Measurements from ENCODE around the gene METTL26. TPM values are rescaled to one million over a fixed set of nuclear protein-coding genes. Genes with fewer than 3 reads are reported as not detected.

Gene METTL26
- total and polyA plus RNA-seq, 9 of the 15 experiments (the other 6 are each of a cell fraction or from before 2014, with no cell fraction given): 7.3 to 262 (median 80.9) TPM

DNA sequence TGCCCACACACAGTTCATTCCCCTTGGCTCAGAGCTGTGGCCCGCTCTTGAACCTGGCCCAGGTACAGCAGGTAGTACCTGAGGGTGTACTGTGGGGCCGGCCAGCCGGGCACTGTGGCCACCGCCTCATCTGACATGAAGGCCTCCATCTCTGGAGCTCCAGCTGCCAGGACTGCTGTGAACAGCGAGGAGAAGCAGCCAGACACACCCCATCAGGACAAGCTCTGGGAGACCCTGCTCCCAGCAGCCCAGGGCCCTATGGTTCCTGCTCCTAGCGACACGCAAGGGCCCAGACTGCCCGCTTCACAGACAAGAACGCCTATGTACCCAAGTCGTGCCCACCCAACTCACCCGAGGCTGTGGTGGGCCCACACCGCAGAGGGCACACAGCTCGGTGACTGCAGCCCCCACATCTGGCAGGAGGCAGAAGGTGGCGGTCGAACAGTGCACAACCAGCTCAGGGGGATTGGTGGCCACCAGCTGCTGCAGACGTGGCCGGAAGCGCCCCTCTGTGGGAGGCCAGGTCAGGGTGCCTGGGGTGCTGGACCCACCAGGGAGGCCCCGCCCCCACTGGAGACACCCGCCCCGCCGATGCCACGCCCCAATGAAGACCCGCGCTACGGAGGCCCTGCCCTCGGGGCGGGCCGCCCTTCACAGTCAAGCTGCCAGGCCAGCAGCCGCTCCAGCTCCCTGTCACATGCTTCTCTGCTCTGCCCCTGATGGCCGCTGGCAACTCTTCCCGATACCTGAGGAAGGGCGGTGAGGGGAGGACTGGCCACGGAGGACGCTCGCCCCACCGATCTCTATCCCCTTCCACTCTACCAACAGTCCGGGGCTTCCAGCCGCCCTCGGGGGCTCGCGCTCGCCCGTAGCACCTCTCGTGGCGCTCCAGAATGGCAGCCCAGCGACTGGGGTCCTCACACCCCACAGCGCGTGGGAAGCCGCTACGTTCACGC lies 43.0 kb upstream of the METTL26 start (continued):
- TF ChIP-seq, protein P1, sequence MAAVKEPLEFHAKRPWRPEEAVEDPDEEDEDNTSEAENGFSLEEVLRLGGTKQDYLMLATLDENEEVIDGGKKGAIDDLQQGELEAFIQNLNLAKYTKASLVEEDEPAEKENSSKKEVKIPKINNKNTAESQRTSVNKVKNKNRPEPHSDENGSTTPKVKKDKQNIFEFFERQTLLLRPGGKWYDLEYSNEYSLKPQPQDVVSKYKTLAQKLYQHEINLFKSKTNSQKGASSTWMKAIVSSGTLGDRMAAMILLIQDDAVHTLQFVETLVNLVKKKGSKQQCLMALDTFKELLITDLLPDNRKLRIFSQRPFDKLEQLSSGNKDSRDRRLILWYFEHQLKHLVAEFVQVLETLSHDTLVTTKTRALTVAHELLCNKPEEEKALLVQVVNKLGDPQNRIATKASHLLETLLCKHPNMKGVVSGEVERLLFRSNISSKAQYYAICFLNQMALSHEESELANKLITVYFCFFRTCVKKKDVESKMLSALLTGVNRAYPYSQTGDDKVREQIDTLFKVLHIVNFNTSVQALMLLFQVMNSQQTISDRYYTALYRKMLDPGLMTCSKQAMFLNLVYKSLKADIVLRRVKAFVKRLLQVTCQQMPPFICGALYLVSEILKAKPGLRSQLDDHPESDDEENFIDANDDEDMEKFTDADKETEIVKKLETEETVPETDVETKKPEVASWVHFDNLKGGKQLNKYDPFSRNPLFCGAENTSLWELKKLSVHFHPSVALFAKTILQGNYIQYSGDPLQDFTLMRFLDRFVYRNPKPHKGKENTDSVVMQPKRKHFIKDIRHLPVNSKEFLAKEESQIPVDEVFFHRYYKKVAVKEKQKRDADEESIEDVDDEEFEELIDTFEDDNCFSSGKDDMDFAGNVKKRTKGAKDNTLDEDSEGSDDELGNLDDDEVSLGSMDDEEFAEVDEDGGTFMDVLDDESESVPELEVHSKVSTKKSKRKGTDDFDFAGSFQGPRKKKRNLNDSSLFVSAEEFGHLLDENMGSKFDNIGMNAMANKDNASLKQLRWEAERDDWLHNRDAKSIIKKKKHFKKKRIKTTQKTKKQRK (IDR thresholded peaks at IDR 0.05; ENCODE audit: borderline replicate concordance, low read depth, low read length): no peak
- TF ChIP-seq KDM5B (IDR thresholded peaks at IDR 0.05; ENCODE audit: insufficient replicate concordance, low read depth, low read length) (peak; percentile 60), CREB1 (IDR thresholded peaks at IDR 0.05) (no peak), CREB1 (CRISPR knock-in tag; IDR thresholded peaks at IDR 0.05) (0 out of 2 replicates have a peak, but pooled peaks have one; percentile 2), RBM17 (IDR thresholded peaks at IDR 0.05; ENCODE audit: borderline replicate concordance, low read depth, low read length) (no peak), NONO (IDR thresholded peaks at IDR 0.05; ENCODE audit: low read depth in 2 of 2, low read length in 1 of 2) (no peak), HIVEP1 (CRISPR knock-in tag; IDR thresholded peaks at IDR 0.05) (no peak)
- TF ChIP-seq, protein P2, sequence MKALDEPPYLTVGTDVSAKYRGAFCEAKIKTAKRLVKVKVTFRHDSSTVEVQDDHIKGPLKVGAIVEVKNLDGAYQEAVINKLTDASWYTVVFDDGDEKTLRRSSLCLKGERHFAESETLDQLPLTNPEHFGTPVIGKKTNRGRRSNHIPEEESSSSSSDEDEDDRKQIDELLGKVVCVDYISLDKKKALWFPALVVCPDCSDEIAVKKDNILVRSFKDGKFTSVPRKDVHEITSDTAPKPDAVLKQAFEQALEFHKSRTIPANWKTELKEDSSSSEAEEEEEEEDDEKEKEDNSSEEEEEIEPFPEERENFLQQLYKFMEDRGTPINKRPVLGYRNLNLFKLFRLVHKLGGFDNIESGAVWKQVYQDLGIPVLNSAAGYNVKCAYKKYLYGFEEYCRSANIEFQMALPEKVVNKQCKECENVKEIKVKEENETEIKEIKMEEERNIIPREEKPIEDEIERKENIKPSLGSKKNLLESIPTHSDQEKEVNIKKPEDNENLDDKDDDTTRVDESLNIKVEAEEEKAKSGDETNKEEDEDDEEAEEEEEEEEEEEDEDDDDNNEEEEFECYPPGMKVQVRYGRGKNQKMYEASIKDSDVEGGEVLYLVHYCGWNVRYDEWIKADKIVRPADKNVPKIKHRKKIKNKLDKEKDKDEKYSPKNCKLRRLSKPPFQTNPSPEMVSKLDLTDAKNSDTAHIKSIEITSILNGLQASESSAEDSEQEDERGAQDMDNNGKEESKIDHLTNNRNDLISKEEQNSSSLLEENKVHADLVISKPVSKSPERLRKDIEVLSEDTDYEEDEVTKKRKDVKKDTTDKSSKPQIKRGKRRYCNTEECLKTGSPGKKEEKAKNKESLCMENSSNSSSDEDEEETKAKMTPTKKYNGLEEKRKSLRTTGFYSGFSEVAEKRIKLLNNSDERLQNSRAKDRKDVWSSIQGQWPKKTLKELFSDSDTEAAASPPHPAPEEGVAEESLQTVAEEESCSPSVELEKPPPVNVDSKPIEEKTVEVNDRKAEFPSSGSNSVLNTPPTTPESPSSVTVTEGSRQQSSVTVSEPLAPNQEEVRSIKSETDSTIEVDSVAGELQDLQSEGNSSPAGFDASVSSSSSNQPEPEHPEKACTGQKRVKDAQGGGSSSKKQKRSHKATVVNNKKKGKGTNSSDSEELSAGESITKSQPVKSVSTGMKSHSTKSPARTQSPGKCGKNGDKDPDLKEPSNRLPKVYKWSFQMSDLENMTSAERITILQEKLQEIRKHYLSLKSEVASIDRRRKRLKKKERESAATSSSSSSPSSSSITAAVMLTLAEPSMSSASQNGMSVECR (CRISPR knock-in tag; IDR thresholded peaks at IDR 0.05): peak; percentile 56
- TF ChIP-seq, protein P3, sequence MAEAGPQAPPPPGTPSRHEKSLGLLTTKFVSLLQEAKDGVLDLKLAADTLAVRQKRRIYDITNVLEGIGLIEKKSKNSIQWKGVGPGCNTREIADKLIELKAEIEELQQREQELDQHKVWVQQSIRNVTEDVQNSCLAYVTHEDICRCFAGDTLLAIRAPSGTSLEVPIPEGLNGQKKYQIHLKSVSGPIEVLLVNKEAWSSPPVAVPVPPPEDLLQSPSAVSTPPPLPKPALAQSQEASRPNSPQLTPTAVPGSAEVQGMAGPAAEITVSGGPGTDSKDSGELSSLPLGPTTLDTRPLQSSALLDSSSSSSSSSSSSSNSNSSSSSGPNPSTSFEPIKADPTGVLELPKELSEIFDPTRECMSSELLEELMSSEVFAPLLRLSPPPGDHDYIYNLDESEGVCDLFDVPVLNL (CRISPR knock-in tag; IDR thresholded peaks at IDR 0.05; ENCODE audit: low read depth): 0 out of 2 replicates have a peak, but pooled peaks have one; percentile 25
- TF ChIP-seq, protein P4, sequence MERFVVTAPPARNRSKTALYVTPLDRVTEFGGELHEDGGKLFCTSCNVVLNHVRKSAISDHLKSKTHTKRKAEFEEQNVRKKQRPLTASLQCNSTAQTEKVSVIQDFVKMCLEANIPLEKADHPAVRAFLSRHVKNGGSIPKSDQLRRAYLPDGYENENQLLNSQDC (CRISPR knock-in tag; IDR thresholded peaks at IDR 0.05): no peak
- TF ChIP-seq, protein P5, sequence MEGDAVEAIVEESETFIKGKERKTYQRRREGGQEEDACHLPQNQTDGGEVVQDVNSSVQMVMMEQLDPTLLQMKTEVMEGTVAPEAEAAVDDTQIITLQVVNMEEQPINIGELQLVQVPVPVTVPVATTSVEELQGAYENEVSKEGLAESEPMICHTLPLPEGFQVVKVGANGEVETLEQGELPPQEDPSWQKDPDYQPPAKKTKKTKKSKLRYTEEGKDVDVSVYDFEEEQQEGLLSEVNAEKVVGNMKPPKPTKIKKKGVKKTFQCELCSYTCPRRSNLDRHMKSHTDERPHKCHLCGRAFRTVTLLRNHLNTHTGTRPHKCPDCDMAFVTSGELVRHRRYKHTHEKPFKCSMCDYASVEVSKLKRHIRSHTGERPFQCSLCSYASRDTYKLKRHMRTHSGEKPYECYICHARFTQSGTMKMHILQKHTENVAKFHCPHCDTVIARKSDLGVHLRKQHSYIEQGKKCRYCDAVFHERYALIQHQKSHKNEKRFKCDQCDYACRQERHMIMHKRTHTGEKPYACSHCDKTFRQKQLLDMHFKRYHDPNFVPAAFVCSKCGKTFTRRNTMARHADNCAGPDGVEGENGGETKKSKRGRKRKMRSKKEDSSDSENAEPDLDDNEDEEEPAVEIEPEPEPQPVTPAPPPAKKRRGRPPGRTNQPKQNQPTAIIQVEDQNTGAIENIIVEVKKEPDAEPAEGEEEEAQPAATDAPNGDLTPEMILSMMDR (IDR thresholded peaks at IDR 0.05 in 2 of 3, conservative IDR thresholded peaks at IDR 0.05 in 1 of 3; ENCODE audit: insufficient read depth in 2 of 3, low read depth in 1 of 3, low read length in 3 of 3): 0 out of 6 replicates have a peak, but pooled peaks of 1 of the 3 experiments have one; percentile 1
- TF ChIP-seq, protein P6, sequence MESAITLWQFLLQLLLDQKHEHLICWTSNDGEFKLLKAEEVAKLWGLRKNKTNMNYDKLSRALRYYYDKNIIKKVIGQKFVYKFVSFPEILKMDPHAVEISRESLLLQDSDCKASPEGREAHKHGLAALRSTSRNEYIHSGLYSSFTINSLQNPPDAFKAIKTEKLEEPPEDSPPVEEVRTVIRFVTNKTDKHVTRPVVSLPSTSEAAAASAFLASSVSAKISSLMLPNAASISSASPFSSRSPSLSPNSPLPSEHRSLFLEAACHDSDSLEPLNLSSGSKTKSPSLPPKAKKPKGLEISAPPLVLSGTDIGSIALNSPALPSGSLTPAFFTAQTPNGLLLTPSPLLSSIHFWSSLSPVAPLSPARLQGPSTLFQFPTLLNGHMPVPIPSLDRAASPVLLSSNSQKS (CRISPR knock-in tag; IDR thresholded peaks at IDR 0.05): no peak
